GM21528 (cell line): ENCODE results near the gene NASP.

Experiments
- ATAC-seq: cut with Tn5 transposase; IDR thresholded peaks from one replicate; pipeline ENCODE4 v1.9.1; 2021; ENCODE audit warnings: mild to moderate bottlenecking, moderate library complexity; ENCODE audit not compliant: unreplicated experiment, low FRiP score

Gene NASP

DNA sequence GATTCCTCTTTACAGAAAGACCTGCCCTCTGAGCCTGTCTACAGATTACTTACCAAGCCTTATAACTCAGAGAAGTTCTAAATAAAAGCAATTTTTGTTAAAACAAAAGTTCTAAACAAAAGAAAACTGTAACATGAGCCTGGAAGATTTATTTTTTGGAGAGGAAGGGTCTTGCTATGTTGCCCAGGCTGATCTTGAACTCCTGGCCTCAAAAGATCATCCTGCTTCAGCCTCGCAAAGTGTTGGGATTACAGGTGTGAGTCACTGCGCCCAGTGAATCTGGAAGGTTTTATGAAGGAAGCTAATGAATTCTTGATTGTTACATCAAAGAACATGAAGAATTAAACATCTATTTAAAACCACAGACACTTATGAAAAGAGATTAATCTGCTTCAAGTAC, 75.4 kb downstream of the NASP start:
- no peak for ATAC-seq

DNA sequence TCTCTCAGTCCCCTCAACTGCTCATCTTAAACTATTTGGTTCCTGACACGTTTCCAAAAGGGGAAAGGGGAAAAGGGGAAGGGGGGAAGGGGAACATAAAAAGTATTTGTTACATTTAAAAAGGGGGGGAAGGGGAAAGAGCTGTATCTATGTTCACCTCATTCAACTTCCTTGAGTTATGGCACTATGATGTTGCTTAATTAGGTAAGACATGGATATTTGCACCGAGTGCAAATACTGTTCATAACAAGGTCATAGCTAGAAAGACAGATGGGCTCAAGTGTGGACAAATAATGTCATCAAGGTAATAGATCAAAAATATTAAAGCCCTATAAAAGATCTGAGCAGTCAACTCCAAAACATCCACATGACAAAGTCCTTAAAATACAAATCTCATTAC, 76.5 kb downstream of the NASP start:
- no peak for ATAC-seq

DNA sequence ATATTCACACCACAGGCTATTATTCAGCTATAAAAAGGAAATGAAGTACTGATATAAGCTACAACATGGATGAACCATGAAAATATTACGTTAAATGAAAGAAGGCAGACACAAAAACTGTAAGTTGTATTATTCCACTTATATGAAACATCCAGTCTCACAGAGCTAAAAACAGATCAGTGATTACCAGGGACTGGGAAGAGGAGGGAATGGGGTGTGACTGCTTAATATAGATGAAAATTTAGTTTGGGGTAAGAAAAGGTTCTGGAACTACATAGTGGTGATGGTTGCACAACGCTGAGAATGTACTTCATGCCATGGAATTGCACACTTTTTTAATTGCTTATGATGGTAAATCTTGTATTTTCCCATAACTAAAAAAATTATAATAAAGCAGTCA, 83.0 kb downstream of the NASP start:
- no peak for ATAC-seq

DNA sequence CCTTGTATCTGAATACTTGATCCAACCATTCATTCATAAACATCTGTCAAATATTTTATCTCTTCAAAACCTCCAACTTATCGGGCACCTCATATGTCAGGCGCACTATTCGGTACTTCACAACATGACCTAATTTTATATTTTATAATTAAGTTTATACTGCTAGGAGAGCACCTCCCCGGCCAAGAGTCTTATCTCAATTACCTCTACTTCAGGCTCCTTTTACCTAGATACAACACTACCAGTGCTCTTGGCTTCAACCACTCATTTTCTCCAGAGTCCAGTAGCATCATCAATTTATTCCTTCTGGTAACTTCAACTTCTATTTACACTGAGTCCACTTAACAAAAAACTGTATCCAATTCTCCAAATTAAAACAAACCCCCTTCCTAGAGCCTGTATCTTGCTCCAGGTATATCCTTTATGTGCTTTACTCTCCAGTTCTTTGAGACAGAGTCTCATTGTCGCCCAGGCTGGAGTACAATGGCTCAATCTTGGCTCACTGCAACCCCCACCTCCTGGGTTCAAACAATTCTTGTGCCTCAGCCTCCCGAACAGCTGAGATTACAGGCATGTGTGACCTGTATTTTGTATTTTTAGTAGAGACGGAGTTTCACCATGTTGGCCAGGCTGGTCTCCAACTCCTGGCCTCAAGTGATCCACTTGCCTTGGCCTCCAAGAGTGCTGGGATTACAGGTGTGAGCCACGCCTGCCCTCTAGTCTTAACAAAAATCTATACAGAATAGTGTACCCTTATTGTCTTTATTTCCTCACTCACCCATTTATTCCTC, 83.7 kb downstream of the NASP start:
- no peak for ATAC-seq
